Smooth muscle cell (in vitro differentiated cells): ENCODE measurements around the gene PSMD8. TPM values are rescaled to one million over a fixed set of nuclear protein-coding genes. Genes with fewer than 3 reads are reported as not detected.
A peak's percentile ranks its signal among the peaks of the same experiment; 100 is the strongest.
"Not testable (repeated sequence)": the region's sequence is repeated elsewhere in the genome, so short reads cannot be mapped to it uniquely, and the experiment has no call there.

Experiments
- DNase-seq: peaks from one replicate; lab custom pipeline; 2025; ENCODE audit not compliant: unreplicated experiment; lab: John Stamatoyannopoulos, UW
- H2AFZ ChIP-seq: fragments of 200-600 bp; sonication (generic); 2 replicates; pipeline ENCODE4 v1.6.0; 2016; ENCODE audit warnings: antibody characterized with exemption, low read depth, mild to moderate bottlenecking
- H3F3A ChIP-seq: fragments of 200-600 bp; sonication (generic); 2 replicates; pipeline ENCODE4 v1.6.0; 2017; ENCODE audit warnings: antibody characterized with exemption, low read depth
- H3K27ac ChIP-seq: fragments of 200-600 bp; sonication (generic); 2 replicates; pipeline ENCODE4 v1.5.1; 2016; ENCODE audit warnings: low read depth, mild to moderate bottlenecking
- H3K27me3 ChIP-seq: fragments of 200-600 bp; sonication (generic); 2 replicates; pipeline ENCODE4 v1.6.1; 2016; ENCODE audit warnings: low read depth, mild to moderate bottlenecking
- H3K36me3 ChIP-seq: fragments of 200-600 bp; sonication (generic); 2 replicates; pipeline ENCODE4 v1.5.1; 2016; ENCODE audit warnings: low read depth
- H3K4me1 ChIP-seq: fragments of 200-600 bp; sonication (generic); 2 replicates; pipeline ENCODE4 v1.5.1; 2016; ENCODE audit warnings: low read depth
- H3K4me2 ChIP-seq: fragments of 200-600 bp; sonication (generic); 2 replicates; pipeline ENCODE4 v1.6.0; 2016; ENCODE audit warnings: mild to moderate bottlenecking
- H3K4me3 ChIP-seq: fragments of 200-600 bp; sonication (generic); 2 replicates; pipeline ENCODE4 v1.5.1; 2016; ENCODE audit warnings: mild to moderate bottlenecking
- H3K79me2 ChIP-seq: fragments of 200-600 bp; sonication (generic); 2 replicates; pipeline ENCODE4 v1.6.0; 2016; ENCODE audit warnings: low read depth, mild to moderate bottlenecking
- H3K9ac ChIP-seq: fragments of 200-600 bp; sonication (generic); 2 replicates; pipeline ENCODE4 v1.6.0; 2016; ENCODE audit warnings: low read depth
- H3K9me3 ChIP-seq: fragments of 200-600 bp; sonication (generic); replicated peaks from 2 replicates; pipeline ENCODE4 v1.5.1; 2016; ENCODE audit warnings: low read depth
- H4K20me1 ChIP-seq: fragments of 200-600 bp; sonication (generic); 2 replicates; pipeline ENCODE4 v1.6.0; 2016; ENCODE audit warnings: low read depth
- CTCF ChIP-seq: fragments of 200-600 bp; sonication (generic); IDR thresholded peaks from 2 replicates; pipeline ENCODE4 v1.5.1; 2017; ENCODE audit warnings: borderline replicate concordance, mild to moderate bottlenecking, antibody characterized with exemption; ENCODE audit not compliant: insufficient read depth, poor library complexity, severe bottlenecking
- WGBS: methylation state at CpG from one replicate; pipeline ENCODE4 v1.1.7; 2016; ENCODE audit warnings: low lambda C conversion rate; 5-methylcytosine and 5-hydroxymethylcytosine counted together
- polyA plus RNA-seq: library from polyadenylated mRNA; unstranded; fragments of >200 nt; fragmentation: Nextera tagmentation; extraction: Ambion mirVana; gene quantifications from 2 replicates; pipeline ENCODE4 v1.2.1, GENCODE V29; 2016
- total RNA-seq: library from RNA; depleted of rRNA; stranded (reverse); fragments of >200 nt; gene quantifications from 2 replicates; pipeline ENCODE4 v1.2.3, GENCODE V29; 2014

Gene PSMD8
- total and polyA plus RNA-seq, 2 experiments from 2014 or later: 377 to 404 TPM

GRCh38 chr19:38337360-38337653, 37.1 kb upstream of the PSMD8 start:
- no peak for TF ChIP-seq CTCF
- Histone ChIP-seq H3K9me3 (no peaks in the 10 kb centered on the region), H4K20me1 (no peaks in the 10 kb centered on the region), H3K9ac (no peak overlapping the region), H3K27ac (no peak overlapping the region), H3K79me2 (no peaks in the 10 kb centered on the region), H3K4me3 (peak overlapping the region; percentile 86), H3K27me3 (no peaks in the 10 kb centered on the region), H3K4me2 (peak overlapping the region; percentile 96), H3K36me3 (no peaks in the 10 kb centered on the region), H2AFZ (no peak overlapping the region), H3F3A (no peaks in the 10 kb centered on the region), H3K4me1 (peaks cover 10% of the 10 kb centered on the region)
- DNase-seq: no peak
- 66% methylated on average over 10 of the region's 10 CpGs for WGBS

GRCh38 chr19:38339011-38339410, 35.4 kb upstream of the PSMD8 start:
- not testable (repeated sequence) for DNase-seq

GRCh38 chr19:38340927-38341326, 33.4 kb upstream of the PSMD8 start:
- H3K9me3 ChIP-seq: no peaks in the 10 kb centered on the region
- no peak overlapping the region for H3K9ac ChIP-seq
- H2AFZ ChIP-seq: no peak overlapping the region
- no peak overlapping the region for H3K27ac ChIP-seq
- H3K36me3 ChIP-seq: no peaks in the 10 kb centered on the region
- TF ChIP-seq CTCF: no peak
- DNase-seq: no peak
- peaks cover 10% of the 10 kb centered on the region for H3K4me1 ChIP-seq
- H3K4me2 ChIP-seq: no peak overlapping the region
- no peaks in the 10 kb centered on the region for H3K27me3 ChIP-seq
- WGBS: 100% methylated on average over 2 of the region's 2 CpGs
- no peak overlapping the region for H3K4me3 ChIP-seq
- no peaks in the 10 kb centered on the region for H4K20me1 ChIP-seq
- no peaks in the 10 kb centered on the region for H3F3A ChIP-seq
- H3K79me2 ChIP-seq: no peaks in the 10 kb centered on the region

More at GRCh38 chr19:38339011-38339410, 35.4 kb upstream of the PSMD8 start:
- H3K79me2 ChIP-seq, H3K27me3 ChIP-seq, H3K4me2 ChIP-seq, H3K27ac ChIP-seq, H3K36me3 ChIP-seq, H2AFZ ChIP-seq, H3K4me1 ChIP-seq, H3K9me3 ChIP-seq, H3K9ac ChIP-seq, H3K4me3 ChIP-seq, H3F3A ChIP-seq, H4K20me1 ChIP-seq: not testable (repeated sequence)
- 44% methylated on average over 4 of the region's 4 CpGs for WGBS

- Histone ChIP-seq H3K9ac (no peak overlapping the region), H3K4me3 (no peak overlapping the region), H3K4me1 (no peaks in the 10 kb centered on the region), H3K4me2 (no peak overlapping the region), H3F3A (no peaks in the 10 kb centered on the region), H3K79me2 (no peaks in the 10 kb centered on the region), H3K9me3 (no peaks in the 10 kb centered on the region), H3K27me3 (no peaks in the 10 kb centered on the region), H3K36me3 (no peaks in the 10 kb centered on the region), H2AFZ (no peak overlapping the region), H3K27ac (no peak overlapping the region), H4K20me1 (no peaks in the 10 kb centered on the region)
- no peak for DNase-seq
- no peak for TF ChIP-seq CTCF
- WGBS: 77% methylated on average over 4 of the region's 4 CpGs
These were observed 27.5 kb upstream of the PSMD8 start for GRCh38 chr19:38346837-38347236.
